Stimulated activated CD4-positive, alpha-beta T cell treated with anti-CD3 and anti-CD28 coated beads, Interleukin-15, amount 100 ng/mL, for 48 hours (primary cell): ENCODE results near the gene CENPB.
"Not testable (repeated sequence)": the region's sequence is repeated elsewhere in the genome, so short reads cannot be mapped to it uniquely, and the experiment has no call there.

ENCODE experiments used
- DNase-seq, 2 donors: peaks; one replicate each; pipeline ENCODE4 v3.0.0-alpha.2; 2020; ENCODE audit warnings: low read depth in 2 of 2

The CENPB gene

GRCh38 chr20:3786665-3787323 is at the start of gene CENPB:
CENPB (minus strand) TSS chr20:3786740; CDS start chr20:3786483, 257 bp downstream.
- peak; percentile 77 to 88 for DNase-seq

- DNase-seq, result no peak
These were observed 49.6 kb upstream of the CENPB start for GRCh38 chr20:3836132-3836531.

- DNase-seq, result not testable (repeated sequence)
These were observed 43.4 kb upstream of the CENPB start for GRCh38 chr20:3829891-3830290.

GRCh38 chr20:3828798-3829197 is 42.3 kb upstream of the CENPB start:
- DNase-seq, result no peak

- no peak for DNase-seq
These were observed 39.9 kb upstream of the CENPB start for GRCh38 chr20:3826420-3826819.

- no peak for DNase-seq
These were observed 39.0 kb upstream of the CENPB start for GRCh38 chr20:3825526-3825925.

- DNase-seq, result no peak
These were observed 37.3 kb upstream of the CENPB start for GRCh38 chr20:3823881-3824280.

GRCh38 chr20:3821996-3822395 is 35.5 kb upstream of the CENPB start:
- DNase-seq, result no peak

GRCh38 chr20:3820901-3821727 is 34.6 kb upstream of the CENPB start:
- no peak for DNase-seq

GRCh38 chr20:3820048-3820900 is 33.7 kb upstream of the CENPB start, which contains the start of gene AP5S1:
AP5S1 (plus strand) TSS chr20:3820547; CDS start chr20:3822118, 1,571 bp downstream.
- DNase-seq, result peak; percentile 80 to 86

- DNase-seq, result no peak
These were observed 33.0 kb upstream of the CENPB start for GRCh38 chr20:3819411-3820047.

- no peak for DNase-seq
These were observed 31.9 kb upstream of the CENPB start for GRCh38 chr20:3818155-3819151.

- DNase-seq, result no peak
These were observed 29.3 kb upstream of the CENPB start for GRCh38 chr20:3815703-3816315.

GRCh38 chr20:3814928-3815495 is 28.5 kb upstream of the CENPB start:
- DNase-seq, result no peak

- DNase-seq, result no peak
These were observed 27.5 kb upstream of the CENPB start for GRCh38 chr20:3813848-3814581.

GRCh38 chr20:3812975-3813847 is 26.7 kb upstream of the CENPB start:
- no peak for DNase-seq

GRCh38 chr20:3812259-3812681 is 25.7 kb upstream of the CENPB start:
- DNase-seq, result no peak
